ENCODE measurements around the gene MAP3K14. TPM values are rescaled to one million over a fixed set of nuclear protein-coding genes. Genes with fewer than 3 reads are reported as not detected.
A peak's percentile ranks its signal among the peaks of the same experiment; 100 is the strongest.

The MAP3K14 gene
- total and polyA plus RNA-seq, 12 donors = 6.7 to 24.1 (median 12.6) TPM

DNA sequence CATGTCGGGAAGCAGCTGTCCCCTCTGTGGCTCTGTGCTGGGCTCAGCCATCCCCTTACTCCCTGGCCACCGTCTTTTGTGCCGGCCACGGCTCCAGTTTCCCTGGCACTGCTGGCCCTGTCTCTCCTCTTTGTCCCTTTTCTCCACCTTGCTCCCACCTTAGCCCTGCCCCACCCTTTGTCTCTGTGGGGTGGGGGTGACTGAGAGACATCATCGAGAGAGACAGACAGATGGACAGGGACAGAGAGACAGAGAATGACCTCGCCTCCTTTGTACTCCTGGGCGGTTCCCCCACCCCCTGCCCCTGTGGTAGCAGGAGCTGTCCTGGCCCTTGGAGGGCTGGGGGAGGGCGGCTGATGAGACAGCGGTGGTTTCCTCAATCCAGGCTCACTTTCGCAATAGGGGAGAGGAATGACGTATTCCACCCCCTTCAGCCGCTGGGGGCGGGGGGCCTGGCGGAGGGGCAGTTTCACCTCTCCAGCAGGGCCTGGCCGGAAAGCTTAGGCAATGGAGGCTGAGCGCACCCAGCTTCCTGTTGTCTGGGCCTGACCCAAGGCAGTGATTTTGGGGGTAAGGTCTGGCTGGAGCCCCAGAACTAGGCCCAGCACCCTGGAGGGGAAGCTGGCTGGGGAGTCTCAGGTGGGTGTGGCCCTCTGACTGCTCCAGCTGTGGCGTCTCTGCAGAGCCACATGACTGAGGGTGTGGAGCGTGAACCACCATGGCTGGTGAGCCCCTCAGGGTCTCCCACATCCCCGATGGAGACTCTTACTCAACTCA is 87.9 kb downstream of the MAP3K14 start:
- intact Hi-C loops (cut with DNase I) = loop anchor here in 3 of 10 donors (10.0 kb wide), 2 partner anchors 46 to 86 kb away; partner anchors contain the start of gene MAP3K14 (in 1 of the 3)
- ATAC-seq (peak; percentile 61 to 78 (median 74)), DNase-seq (peak; percentile 85 to 87)
- H3K4me1 ChIP-seq = peaks cover 28 to 84% (median 69%) of the 10 kb centered on the region in 9 donors
- H3K27ac ChIP-seq = peak overlapping the region; percentile 22 to 91 (median 80)
- H3K4me3 ChIP-seq = peak overlapping the region in 4 of 10 donors; percentile 5 to 70 (median 6)
- 68 to 69% methylated on average over 18 to 19 of the region's 19 CpGs for WGBS, 2 donors
- no peaks in the 10 kb centered on the region for H3K27me3 ChIP-seq
- H3K9me3 ChIP-seq = no peaks in the 10 kb centered on the region
- H3K36me3 ChIP-seq = peaks cover 0 to 23% (median 0%) of the 10 kb centered on the region in 9 donors
- TF ChIP-seq, protein P1, sequence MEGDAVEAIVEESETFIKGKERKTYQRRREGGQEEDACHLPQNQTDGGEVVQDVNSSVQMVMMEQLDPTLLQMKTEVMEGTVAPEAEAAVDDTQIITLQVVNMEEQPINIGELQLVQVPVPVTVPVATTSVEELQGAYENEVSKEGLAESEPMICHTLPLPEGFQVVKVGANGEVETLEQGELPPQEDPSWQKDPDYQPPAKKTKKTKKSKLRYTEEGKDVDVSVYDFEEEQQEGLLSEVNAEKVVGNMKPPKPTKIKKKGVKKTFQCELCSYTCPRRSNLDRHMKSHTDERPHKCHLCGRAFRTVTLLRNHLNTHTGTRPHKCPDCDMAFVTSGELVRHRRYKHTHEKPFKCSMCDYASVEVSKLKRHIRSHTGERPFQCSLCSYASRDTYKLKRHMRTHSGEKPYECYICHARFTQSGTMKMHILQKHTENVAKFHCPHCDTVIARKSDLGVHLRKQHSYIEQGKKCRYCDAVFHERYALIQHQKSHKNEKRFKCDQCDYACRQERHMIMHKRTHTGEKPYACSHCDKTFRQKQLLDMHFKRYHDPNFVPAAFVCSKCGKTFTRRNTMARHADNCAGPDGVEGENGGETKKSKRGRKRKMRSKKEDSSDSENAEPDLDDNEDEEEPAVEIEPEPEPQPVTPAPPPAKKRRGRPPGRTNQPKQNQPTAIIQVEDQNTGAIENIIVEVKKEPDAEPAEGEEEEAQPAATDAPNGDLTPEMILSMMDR (IDR thresholded peaks at IDR 0.05) = no peak

GRCh38 chr17:45227926-45228762 is 88.7 kb downstream of the MAP3K14 start:
- peak overlapping the region; percentile 22 to 91 (median 80) for H3K27ac ChIP-seq
- peak overlapping the region in 3 of 10 donors; percentile 5 to 70 (median 6) for H3K4me3 ChIP-seq
- intact Hi-C loops (cut with DNase I) = loop anchor here in 3 of 10 donors (10.0 kb wide), 2 partner anchors 47 to 87 kb away; partner anchors contain the start of gene MAP3K14 (in 1 of the 3)
- H3K27me3 ChIP-seq = no peaks in the 10 kb centered on the region
- H3K36me3 ChIP-seq = peaks cover 0 to 15% (median 0%) of the 10 kb centered on the region in 9 donors
- TF ChIP-seq, protein P1 (IDR thresholded peaks at IDR 0.05) = no peak
- peaks cover 28 to 91% (median 72%) of the 10 kb centered on the region in 9 donors for H3K4me1 ChIP-seq
- ATAC-seq (peak in 2 of 8 donors; percentile 3 to 38), DNase-seq (no peak)
- WGBS, 2 donors = 44 to 62% methylated on average over 17 of the region's 17 CpGs
- H3K9me3 ChIP-seq = no peaks in the 10 kb centered on the region

GRCh38 chr17:45227101-45227925 is 89.5 kb downstream of the MAP3K14 start:
- DNase-seq (no peak), ATAC-seq (peak in 1 of 8 donors; percentile 27)
- 67 to 72% methylated on average over 8 of the region's 8 CpGs for WGBS, 2 donors
- intact Hi-C loops (cut with DNase I) = loop anchor here in 3 of 10 donors (10.0 kb wide), 2 partner anchors 47 to 87 kb away; partner anchors contain the start of gene MAP3K14 (in 1 of the 3)
- peaks cover 28 to 97% (median 80%) of the 10 kb centered on the region in 9 donors for H3K4me1 ChIP-seq
- peak overlapping the region in 9 of 10 donors; percentile 68 to 91 (median 80) for H3K27ac ChIP-seq
- TF ChIP-seq, protein P1 (IDR thresholded peaks at IDR 0.05) = no peak
- H3K4me3 ChIP-seq = peak overlapping the region in 5 of 10 donors; percentile 10 to 70 (median 27)
- H3K9me3 ChIP-seq = no peaks in the 10 kb centered on the region
- no peaks in the 10 kb centered on the region for H3K27me3 ChIP-seq
- peaks cover 0 to 7% (median 0%) of the 10 kb centered on the region in 9 donors for H3K36me3 ChIP-seq
